ENCODE results near the gene MOSMO.
"Not testable (repeated sequence)": the region's sequence is repeated elsewhere in the genome, so short reads cannot be mapped to it uniquely, and the experiment has no call there.

Gene MOSMO

GRCh38 chr16:22003195-22003594 lies 4.7 kb upstream of the MOSMO start:
- no peak for DNase-seq

GRCh38 chr16:22004341-22004740 lies 3.6 kb upstream of the MOSMO start:
- no peak for DNase-seq

- no peak for DNase-seq
Observed at GRCh38 chr16:22005746-22006145, 2.2 kb upstream of the MOSMO start.

- DNase-seq: no peak
Observed at GRCh38 chr16:22006636-22007035, 1.3 kb upstream of the MOSMO start.

- DNase-seq: no peak
Observed at GRCh38 chr16:22007159-22007508, 777 bp upstream of the MOSMO start.

GRCh38 chr16:22008215-22009059 lies 526 bp downstream of the MOSMO start:
- DNase-seq: no peak

- no peak for DNase-seq
Observed at GRCh38 chr16:22010902-22011301, 3.0 kb downstream of the MOSMO start.

GRCh38 chr16:22012241-22012640 lies 4.3 kb downstream of the MOSMO start:
- DNase-seq: no peak

GRCh38 chr16:22013486-22013885 lies 5.6 kb downstream of the MOSMO start:
- DNase-seq: no peak

GRCh38 chr16:22014271-22014873 lies 6.5 kb downstream of the MOSMO start:
- DNase-seq: no peak

- no peak for DNase-seq
Observed at GRCh38 chr16:22016927-22017326, 9.0 kb downstream of the MOSMO start.

- DNase-seq: no peak
Observed at GRCh38 chr16:22018559-22018958, 10.6 kb downstream of the MOSMO start.

GRCh38 chr16:22022151-22022550 lies 14.2 kb downstream of the MOSMO start:
- no peak for DNase-seq

GRCh38 chr16:22023505-22023904 lies 15.6 kb downstream of the MOSMO start:
- no peak for DNase-seq

- not testable (repeated sequence) for DNase-seq
Observed at GRCh38 chr16:22024785-22025184, 16.9 kb downstream of the MOSMO start.

- DNase-seq: no peak
Observed at GRCh38 chr16:22027633-22028032, 19.7 kb downstream of the MOSMO start.

GRCh38 chr16:22029632-22030031 lies 21.7 kb downstream of the MOSMO start:
- DNase-seq: no peak

GRCh38 chr16:22030087-22030812 lies 22.3 kb downstream of the MOSMO start:
- no peak for DNase-seq

GRCh38 chr16:22031483-22032083 lies 23.7 kb downstream of the MOSMO start:
- no peak for DNase-seq

- no peak for DNase-seq
Observed at GRCh38 chr16:22034503-22034902, 26.6 kb downstream of the MOSMO start.

- peak; percentile 43 for DNase-seq
Observed at GRCh38 chr16:22035153-22035552, 27.2 kb downstream of the MOSMO start.

- DNase-seq: not testable (repeated sequence)
Observed at GRCh38 chr16:22043882-22044281, 36.0 kb downstream of the MOSMO start.

- DNase-seq: not testable (repeated sequence)
Observed at GRCh38 chr16:22045888-22046287, 38.0 kb downstream of the MOSMO start.

GRCh38 chr16:22050963-22051362 lies 43.1 kb downstream of the MOSMO start:
- no peak for DNase-seq

All from activated CD4-positive, alpha-beta T cell treated with anti-CD3 and anti-CD28 coated beads, Interleukin-2, amount 50 U/mL, for 16 hours (primary cell).